ENCODE results near the gene THAP6. TPM values are rescaled to one million over a fixed set of nuclear protein-coding genes. Genes with fewer than 3 reads are reported as not detected.

THAP6 gene
- total RNA-seq, 1 donor from 2014 or later = 5.8 TPM

DNA sequence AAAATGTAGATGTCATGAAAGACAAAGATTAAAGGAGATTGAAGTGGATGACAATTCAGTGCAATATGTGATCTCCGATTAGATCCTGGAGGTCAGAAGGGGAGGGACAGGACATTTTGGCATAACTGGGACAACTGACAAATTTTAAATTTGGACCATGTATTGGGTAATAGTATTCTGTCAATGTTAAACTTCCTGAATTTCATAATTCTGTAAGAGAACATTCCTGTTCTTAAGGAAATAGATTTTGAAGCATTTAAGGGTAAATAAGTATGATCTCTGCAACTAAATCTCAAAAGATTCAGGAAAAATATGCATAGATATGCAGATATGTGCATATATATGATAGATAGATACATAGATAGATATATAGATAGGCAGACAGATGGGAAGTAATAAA lies 52.6 kb downstream of the THAP6 start:
- DNase-seq (ENCODE audit: extremely low read depth, low read depth, low spot score) = no peak

DNA sequence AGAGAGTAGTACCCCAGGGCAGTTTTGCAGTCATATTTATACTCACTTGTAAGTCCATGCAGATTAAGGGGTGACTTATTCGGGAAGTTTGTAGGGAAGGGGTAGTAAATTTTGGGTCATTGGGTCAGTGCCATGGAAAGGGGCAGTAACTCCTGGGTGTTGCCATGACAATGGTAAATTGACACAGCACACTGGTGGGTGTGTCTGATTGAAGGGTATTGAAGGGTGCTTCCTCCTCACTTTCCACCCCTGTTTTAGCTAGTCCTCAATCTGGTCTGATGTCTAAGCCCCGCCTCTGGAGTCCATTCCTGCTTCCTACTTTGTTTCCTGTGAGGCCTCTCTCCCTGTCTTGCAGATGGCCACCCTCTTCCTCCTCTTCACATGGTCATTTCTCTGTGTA lies 53.5 kb downstream of the THAP6 start:
- no peak for DNase-seq (ENCODE audit: extremely low read depth, low read depth, low spot score)

Other genes starting within 250 kb of the THAP6 start
- gene RCHY1, start 70 bp upstream of the THAP6 start, total RNA-seq = 19.6 and 33.6 TPM in 2 replicates
- gene ODAPH, start 41.6 kb downstream of the THAP6 start, total RNA-seq = 1.0 TPM in 1 of 2 replicates, not detected in the other
- gene CDKL2, start 116.1 kb downstream of the THAP6 start, total RNA-seq = 2.1 and 2.8 TPM in 2 replicates
- 149 and 166 TPM in 2 replicates for gene G3BP2, start 158.9 kb downstream of the THAP6 start, total RNA-seq
- gene USO1, start 210.1 kb downstream of the THAP6 start, total RNA-seq = 59.9 and 72.2 TPM in 2 replicates